K562 (cell line): ENCODE results near the gene GPRC5B. TPM values are rescaled to one million over a fixed set of nuclear protein-coding genes. Genes with fewer than 3 reads are reported as not detected.

Source experiments
- ATAC-seq: fragments of 200-7000 bp; cut with Tn5 transposase; 3 replicates; pipeline ENCODE4 v1.9.1; 2020; ENCODE audit warnings: moderate library complexity
- BruUV-seq: library from RNA; stranded (reverse); fragments of 400-500 nt; replicated peaks from 2 replicates; lab custom pipeline; 2021; lab: Mats Ljungman, UMichigan
- CTCF ChIA-PET: fragments of 300-600 bp; formaldehyde crosslinking; extraction: SDS; loops from one replicate; lab custom pipeline; 2021; ENCODE audit warnings: low intra/inter-chr PET ratio; lab: Yijun Ruan, JAX
- POLR2A ChIA-PET: fragments of 300-600, 350-650 bp; sonication (Branson Sonifier 250); formaldehyde crosslinking; extraction: SDS; loops from one replicate; lab custom pipeline; 2021; ENCODE audit warnings: antibody characterized with exemption, inconsistent platforms; lab: Yijun Ruan, JAX
- DNase-seq, 4 experiments: peaks; one replicate each; pipeline versions ENCODE4 v3.0.0 to v3.0.0-alpha.2; 2011 to 2018; ENCODE audit warnings: low spot score in 3 of 4, mixed read lengths in 3 of 4; ENCODE audit errors: extremely low read depth in 1 of 4
- FAIRE-seq: peaks from 2 replicates; lab custom pipeline; 2011; peaks lifted over from hg19 to GRCh38; lab: Jason Lieb, UNC
- H2AFZ ChIP-seq: 2 replicates; pipeline ENCODE4 v1.6.0; 2011; ENCODE audit warnings: low read depth, low read length, control low read depth, inconsistent platforms
- H3K27ac ChIP-seq: fragments of 200-600 bp; 3 replicates; pipeline ENCODE4 v1.8.0; 2011; ENCODE audit warnings: low read depth, mild to moderate bottlenecking, control low read depth, inconsistent platforms, low read length, moderate library complexity, mixed read lengths; ENCODE audit errors: extremely low read depth
- H3K27me3 ChIP-seq, 2 experiments: fragments of 300-600 bp in 1 of 2; 2 replicates in 1 of 2; 3 replicates in 1 of 2; pipeline versions ENCODE4 v1.6.0 to v1.8.0; 2011; ENCODE audit warnings: inconsistent platforms in 2 of 2, low read length in 2 of 2, mild to moderate bottlenecking in 1 of 2, mixed read lengths in 1 of 2, moderate library complexity in 1 of 2; ENCODE audit not compliant: control insufficient read depth in 2 of 2, insufficient read depth in 2 of 2
- H3K36me3 ChIP-seq: fragments of 300-600 bp; 3 replicates; pipeline ENCODE4 v1.8.0; 2011; ENCODE audit warnings: mild to moderate bottlenecking, low read length, inconsistent platforms; ENCODE audit not compliant: control insufficient read depth, insufficient read depth
- H3K4me1 ChIP-seq, 2 experiments: fragments of 200-600 bp in 1 of 2; replicated peaks in 1 of 2; 2 replicates in 1 of 2; 3 replicates in 1 of 2; pipeline versions ENCODE4 v1.5.1 to v1.8.0; 2011; ENCODE audit warnings: inconsistent platforms in 2 of 2, low read length in 2 of 2, mild to moderate bottlenecking in 1 of 2, mixed read lengths in 1 of 2, moderate library complexity in 1 of 2; ENCODE audit not compliant: control insufficient read depth in 2 of 2, insufficient read depth in 2 of 2
- H3K4me2 ChIP-seq: 2 replicates; pipeline ENCODE4 v1.6.1; 2011; ENCODE audit warnings: low read length, control low read depth, inconsistent platforms, mixed read lengths; ENCODE audit not compliant: insufficient read depth
- H3K4me3 ChIP-seq: fragments of 200-600 bp; sonication (generic), shearing (Covaris generic); 2 replicates; pipeline ENCODE4 v1.5.1; 2016; ENCODE audit warnings: control low read depth, inconsistent platforms
- H3K79me2 ChIP-seq: fragments of 200-600 bp; 3 replicates; pipeline ENCODE4 v1.8.0; 2011; ENCODE audit warnings: low read length, inconsistent platforms; ENCODE audit not compliant: control insufficient read depth, insufficient read depth
- H3K9ac ChIP-seq, 2 experiments: 2 replicates each; pipeline versions ENCODE4 v1.6.0 to v1.6.1; 2011; ENCODE audit warnings: low read depth in 2 of 2, low read length in 2 of 2, control low read depth in 1 of 2, inconsistent platforms in 1 of 2, mild to moderate bottlenecking in 1 of 2, mixed read lengths in 1 of 2; ENCODE audit not compliant: insufficient read depth in 1 of 2
- H3K9me1 ChIP-seq: one replicate; pipeline ENCODE4 v1.6.0; 2011; ENCODE audit warnings: inconsistent platforms, mild to moderate bottlenecking, low read length, moderate library complexity; ENCODE audit not compliant: control insufficient read depth, insufficient read depth
- H3K9me3 ChIP-seq: replicated peaks from 2 replicates; pipeline ENCODE4 v1.5.1; 2011; ENCODE audit warnings: low read depth, low read length, inconsistent platforms; ENCODE audit not compliant: control insufficient read depth, insufficient read depth
- H4K20me1 ChIP-seq: replicated peaks from 2 replicates; pipeline ENCODE4 v1.6.1; 2011; ENCODE audit warnings: low read length, inconsistent platforms, mixed read lengths; ENCODE audit not compliant: control insufficient read depth, insufficient read depth
- BHLHE40 ChIP-seq: IDR thresholded peaks from 2 replicates; pipeline ENCODE4 v1.6.1; 2011; ENCODE audit warnings: low read length, improper control_type of control experiment
- EZH2 ChIP-seq: IDR thresholded peaks from 2 replicates; pipeline ENCODE4 v1.6.1; 2012; ENCODE audit warnings: low read depth, mild to moderate bottlenecking, inconsistent platforms, low read length, borderline replicate concordance
- TEAD4 ChIP-seq, 2 experiments: sonication (generic) in 1 of 2; formaldehyde crosslinking in 1 of 2; IDR thresholded peaks; 2 replicates each; pipeline versions ENCODE4 v1.6.1 to v1.8.0; 2012 to 2022; ENCODE audit warnings: borderline replicate concordance in 1 of 2, inconsistent platforms in 1 of 2, low read length in 1 of 2, mild to moderate bottlenecking in 1 of 2, missing genetic modification reagents in 1 of 2
- ZNF24 ChIP-seq: fragments of 450-650 bp; IDR thresholded peaks from 2 replicates; pipeline ENCODE4 v1.6.1; 2016
- WGBS: fragments of 100-300 bp; shearing (Covaris generic); methylation state at CpG from one replicate; pipeline ENCODE4 v1.1.6; 2016; ENCODE audit warnings: low coverage, mixed read lengths; ENCODE audit not compliant: insufficient coverage; ENCODE audit errors: missing lambda C conversion rate; 5-methylcytosine and 5-hydroxymethylcytosine counted together
- in situ Hi-C: fragments of 300-500 bp; cut with MboI; formaldehyde crosslinking; loops from 4 replicates; pipeline ENCODE4 v1.15.0; 2018; ENCODE audit warnings: inconsistent platforms, mixed read lengths
- intact Hi-C: fragments of 100-400 bp; cut with micrococcal nuclease; formaldehyde crosslinking; loops from 2 replicates; pipeline ENCODE4 v1.14.2; 2022
- polyA plus RNA-seq, 8 experiments: library from polyadenylated mRNA; depleted of rRNA in 4 of 8; stranded (reverse) in 5 of 8; unstranded in 3 of 8; fragments of >200 nt; fragmentation: Nextera tagmentation in 2 of 8; fragmentation: Illumina TruSeq in 1 of 8; extraction: Ambion mirVana in 2 of 8; extraction: Trizol in 1 of 8; gene quantifications; 2 replicates each; pipeline versions ENCODE4 v1.2.1 to v1.2.3, GENCODE V29; 2011 to 2014; ENCODE audit warnings: inconsistent platforms in 1 of 8, missing spikeins in 1 of 8
- total RNA-seq, 7 experiments: library from RNA; depleted of rRNA in 6 of 7; stranded (reverse); fragments of >200 nt in 6 of 7; fragmentation: Illumina TruSeq in 2 of 7; extraction: Trizol in 2 of 7; gene quantifications; 2 replicates each; pipeline versions ENCODE4 v1.2.1 to v1.2.3, GENCODE V29; 2011 to 2021; ENCODE audit warnings: low replicate concordance in 1 of 7

The GPRC5B gene
- total and polyA plus RNA-seq, 9 of the 15 experiments (the other 6 are each of a cell fraction or from before 2014, with no cell fraction given), result 0.65 to 5.5 (median 1.3) TPM

DNA sequence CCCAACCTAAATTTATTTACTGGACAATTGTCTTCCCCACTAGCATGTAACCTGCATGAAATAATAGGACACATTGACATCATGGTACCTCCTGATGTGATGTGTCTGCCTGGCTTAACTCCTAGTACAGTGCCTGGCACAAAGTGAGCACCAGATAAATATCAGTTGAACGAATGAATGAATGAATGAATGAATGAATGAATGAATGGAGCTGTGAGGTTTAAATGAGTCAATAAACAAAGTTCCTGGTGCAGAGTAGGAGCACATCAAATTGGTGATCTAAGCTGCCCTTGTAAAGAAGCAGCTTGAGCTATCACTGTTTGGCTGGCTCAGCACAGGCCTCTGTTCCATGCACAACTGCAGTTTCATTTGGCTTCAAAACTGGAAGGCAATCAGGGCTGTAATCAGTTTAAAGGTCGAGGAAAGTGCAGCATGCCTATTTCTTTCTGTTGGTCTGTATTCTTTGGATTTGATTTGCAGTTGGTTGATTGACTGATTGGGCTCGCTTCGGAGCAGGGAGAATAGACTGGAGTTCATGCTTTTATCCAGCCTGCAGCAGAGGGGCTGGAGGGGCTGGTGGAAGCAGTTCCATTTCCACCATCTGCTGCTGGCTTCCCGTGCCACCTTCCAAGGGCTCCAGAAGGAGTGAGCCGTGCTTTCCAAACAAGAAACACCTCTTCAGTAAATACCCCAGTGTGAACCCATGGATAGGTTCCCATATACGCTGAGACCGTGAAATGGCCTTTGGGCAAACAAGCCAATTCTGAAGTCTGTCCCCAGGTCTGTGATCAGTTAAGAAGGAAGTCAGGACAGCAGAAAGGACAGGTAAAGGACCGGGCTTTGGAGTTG lies 54.6 kb downstream of the GPRC5B start:
- intact Hi-C loops, result no loop called here
- H3K36me3 ChIP-seq, result no peaks in the 10 kb centered on the region
- no peak overlapping the region for H3K4me2 ChIP-seq
- no peaks in the 10 kb centered on the region; a peak in 1 of 5 replicates for H3K27me3 ChIP-seq
- no peak overlapping the region for H2AFZ ChIP-seq
- no peak for ATAC-seq
- H4K20me1 ChIP-seq, result no peaks in the 10 kb centered on the region
- H3K4me1 ChIP-seq, result no peaks in the 10 kb centered on the region; a peak in 1 of 5 replicates
- WGBS, result 43% methylated on average over 9 of the region's 9 CpGs
- no peak for DNase-seq
- H3K79me2 ChIP-seq, result no peaks in the 10 kb centered on the region
- POLR2A ChIA-PET, result no interaction called here
- H3K4me3 ChIP-seq, result no peak overlapping the region
- BruUV-seq, result no TSS peak
- H3K9me1 ChIP-seq, result no peaks in the 10 kb centered on the region
- TF ChIP-seq TEAD4 (IDR thresholded peaks at IDR 0.05; ENCODE audit: low read length) (no peak), TEAD4 (CRISPR knock-in tag; IDR thresholded peaks at IDR 0.05; ENCODE audit: borderline replicate concordance) (no peak), ZNF24 (peak; percentile 96)
- CTCF ChIA-PET, result no interaction called here
- FAIRE-seq, result no peak
- no peak overlapping the region for H3K9ac ChIP-seq
- H3K27ac ChIP-seq, result no peak overlapping the region
- no peaks in the 10 kb centered on the region for H3K9me3 ChIP-seq
- in situ Hi-C loops, result no loop called here

- CTCF ChIA-PET, result no interaction called here
- POLR2A ChIA-PET, result no interaction called here
- no peak for FAIRE-seq
- 10% methylated on average over 5 of the region's 5 CpGs for WGBS
- DNase-seq, result no peak
- Histone ChIP-seq H3K9me3 (no peaks in the 10 kb centered on the region), H3K27me3 (no peaks in the 10 kb centered on the region), H4K20me1 (no peaks in the 10 kb centered on the region), H3K4me3 (no peak overlapping the region), H3K27ac (no peak overlapping the region), H2AFZ (no peak overlapping the region), H3K9me1 (no peaks in the 10 kb centered on the region), H3K4me1 (no peaks in the 10 kb centered on the region), H3K36me3 (no peaks in the 10 kb centered on the region), H3K4me2 (no peak overlapping the region), H3K9ac (no peak overlapping the region), H3K79me2 (no peaks in the 10 kb centered on the region)
- intact Hi-C loops, result no loop called here
- no peak for ATAC-seq
- in situ Hi-C loops, result no loop called here
- no TSS peak for BruUV-seq
- TF ChIP-seq BHLHE40 (no peak), EZH2 (no peak)
Observed at GRCh38 chr16:19824216-19824615, 60.4 kb downstream of the GPRC5B start.
